ENCODE results near the gene ZNF70. TPM values are rescaled to one million over a fixed set of nuclear protein-coding genes. Genes with fewer than 3 reads are reported as not detected.

The ZNF70 gene
- total RNA-seq, 2 donors from 2014 or later, result 2.8 to 3.5 TPM

DNA sequence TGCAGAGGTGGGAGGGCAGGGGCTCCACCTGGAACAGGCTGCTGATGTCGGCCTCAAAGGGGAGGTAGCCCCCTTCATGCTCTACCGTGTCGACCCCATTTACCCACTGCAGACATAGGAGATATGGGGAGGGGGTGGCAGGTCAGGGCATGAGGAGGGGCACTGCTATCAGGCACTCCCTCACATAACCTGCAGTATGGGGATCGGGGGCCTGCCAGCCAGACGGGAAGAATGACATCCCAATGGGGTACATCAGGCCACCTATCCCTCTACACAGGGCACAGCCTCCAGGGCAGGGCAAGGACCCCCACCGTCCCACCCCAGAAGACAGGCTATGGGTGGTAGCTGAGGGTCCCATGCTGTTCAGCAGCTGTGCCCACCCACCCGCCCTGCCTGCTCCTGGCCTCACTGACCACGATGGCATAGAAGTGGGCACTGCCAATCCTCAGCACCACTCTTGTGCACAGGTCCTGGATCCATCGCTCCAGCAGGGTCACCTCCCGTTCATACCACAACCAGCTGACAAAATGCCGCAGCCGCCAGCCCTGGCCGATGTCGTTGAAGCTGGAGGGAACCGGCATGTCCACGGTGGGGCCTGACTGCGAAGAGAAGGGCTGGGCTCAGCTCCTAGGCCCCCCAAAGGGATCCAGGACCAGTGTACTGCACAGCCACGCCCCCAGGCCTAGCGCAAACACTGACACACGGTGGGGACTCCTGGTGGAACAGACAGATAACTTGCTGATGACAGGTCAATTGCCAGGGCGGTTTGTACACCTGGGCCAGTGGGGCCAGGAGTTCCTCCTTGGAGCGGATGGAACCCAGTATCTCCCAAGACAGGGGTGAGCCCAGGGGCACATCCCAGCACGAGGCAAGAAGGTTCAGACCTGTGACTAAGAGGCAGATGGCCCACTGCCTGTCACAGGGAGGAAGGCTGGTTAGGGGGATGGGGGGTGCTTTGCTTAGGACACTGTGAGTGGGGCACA, 36.0 kb downstream of the ZNF70 start:
- TF ChIP-seq CTCF (IDR thresholded peaks at IDR 0.05), result no peak
- H3K36me3 ChIP-seq, result no peaks in the 10 kb centered on the region

DNA sequence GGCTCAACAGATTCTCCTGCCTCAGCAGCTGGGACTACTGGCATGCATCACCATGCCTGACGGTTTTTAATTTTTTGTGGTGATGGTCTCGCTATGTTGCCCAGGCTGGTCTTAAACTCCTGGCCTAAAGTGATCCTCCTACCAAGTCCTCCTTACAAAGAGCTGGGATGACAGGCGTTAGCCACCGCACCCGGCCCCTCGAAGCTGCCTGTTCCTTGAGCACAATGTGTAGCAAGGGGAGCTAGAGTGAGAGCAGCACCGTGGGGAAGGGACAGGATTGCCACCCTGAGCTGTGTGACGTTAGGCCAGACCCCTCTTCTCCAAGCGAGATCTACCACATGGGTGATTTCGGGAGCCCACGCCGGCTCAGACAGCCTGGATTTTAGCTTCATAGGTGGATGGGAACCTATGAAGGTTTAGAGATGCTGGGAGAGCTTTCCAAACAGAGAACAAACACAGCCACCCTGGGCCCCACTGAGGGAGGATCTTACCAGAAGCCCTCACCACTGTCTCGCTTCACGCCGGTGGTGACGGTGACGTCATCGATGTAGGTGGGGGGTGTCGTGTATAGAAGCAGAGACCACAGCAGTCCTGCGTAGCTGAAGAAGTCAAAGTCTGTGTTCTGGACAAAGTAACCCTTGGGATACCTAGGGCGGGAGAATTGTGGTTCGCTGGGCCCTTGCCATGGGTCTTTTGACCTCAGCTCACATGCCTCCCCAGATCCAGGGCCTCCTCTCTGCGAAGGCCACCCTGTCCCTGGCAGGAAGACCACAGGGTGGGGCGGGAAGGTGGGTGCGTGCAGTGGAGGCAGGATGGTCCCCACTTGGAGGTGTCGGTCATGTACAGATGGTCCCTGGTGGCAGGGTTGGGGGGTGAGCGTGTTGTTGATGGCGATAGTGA, 37.0 kb downstream of the ZNF70 start:
- Histone ChIP-seq H3K4me3 (no peak overlapping the region), H3K9ac (ENCODE audit: low read depth in 2 of 2, low read length in 2 of 2) (no peak overlapping the region), H3K4me1 (peaks cover 8% of the 10 kb centered on the region), H3K36me3 (no peaks in the 10 kb centered on the region), H3K27ac (no peak overlapping the region), H3K27me3 (no peaks in the 10 kb centered on the region), H3K9me3 (no peaks in the 10 kb centered on the region)
- intact Hi-C loops (cut with DNase I), result no loop called here
- no peak for DNase-seq
- no peak for TF ChIP-seq CTCF (IDR thresholded peaks at IDR 0.05)

More for the DNA sequence above, 36.0 kb downstream of the ZNF70 start:
- no peaks in the 10 kb centered on the region for H3K9me3 ChIP-seq
- DNase-seq, result no peak
- peaks cover 8% of the 10 kb centered on the region for H3K4me1 ChIP-seq
- intact Hi-C loops (cut with DNase I), result no loop called here
- H3K9ac ChIP-seq (ENCODE audit: low read depth in 2 of 2, low read length in 2 of 2), result no peak overlapping the region
- H3K27me3 ChIP-seq, result no peaks in the 10 kb centered on the region
- no peak overlapping the region for H3K27ac ChIP-seq
- H3K4me3 ChIP-seq, result no peak overlapping the region

GRCh38 chr22:23712256-23712655, 38.7 kb downstream of the ZNF70 start:
- Histone ChIP-seq H3K27ac (no peak overlapping the region), H3K27me3 (no peaks in the 10 kb centered on the region), H3K36me3 (no peaks in the 10 kb centered on the region), H3K9me3 (no peaks in the 10 kb centered on the region), H3K4me1 (peaks cover 5% of the 10 kb centered on the region), H3K9ac (ENCODE audit: low read depth in 2 of 2, low read length in 2 of 2) (no peak overlapping the region), H3K4me3 (no peak overlapping the region)
- intact Hi-C loops (cut with DNase I), result no loop called here
- TF ChIP-seq CTCF (IDR thresholded peaks at IDR 0.05), result no peak
- no peak for DNase-seq

GRCh38 chr22:23709107-23709506, 41.8 kb downstream of the ZNF70 start:
- no peak overlapping the region for H3K9ac ChIP-seq (ENCODE audit: low read depth in 2 of 2, low read length in 2 of 2)
- DNase-seq, result no peak
- no peaks in the 10 kb centered on the region for H3K9me3 ChIP-seq
- H3K4me1 ChIP-seq, result no peaks in the 10 kb centered on the region
- H3K27ac ChIP-seq, result no peak overlapping the region
- intact Hi-C loops (cut with DNase I), result no loop called here
- no peaks in the 10 kb centered on the region for H3K27me3 ChIP-seq
- H3K4me3 ChIP-seq, result no peak overlapping the region
- H3K36me3 ChIP-seq, result peaks cover 4% of the 10 kb centered on the region
- TF ChIP-seq CTCF (IDR thresholded peaks at IDR 0.05), result no peak

- Histone ChIP-seq H3K9me3 (no peaks in the 10 kb centered on the region), H3K9ac (ENCODE audit: low read depth in 2 of 2, low read length in 2 of 2) (no peak overlapping the region), H3K36me3 (peaks cover 4% of the 10 kb centered on the region), H3K4me1 (no peaks in the 10 kb centered on the region), H3K27ac (no peak overlapping the region), H3K4me3 (no peak overlapping the region), H3K27me3 (no peaks in the 10 kb centered on the region)
- no peak for TF ChIP-seq CTCF (IDR thresholded peaks at IDR 0.05)
- DNase-seq, result no peak
- intact Hi-C loops (cut with DNase I), result no loop called here
Observed at GRCh38 chr22:23708270-23708669, 42.6 kb downstream of the ZNF70 start.

Data from colonic mucosa (tissue), 4 donors.